Fibroblast of pulmonary artery (primary cell): ENCODE results near the gene SLC38A7.
"Not testable (repeated sequence)": the region's sequence is repeated elsewhere in the genome, so short reads cannot be mapped to it uniquely, and the experiment has no call there.

Source experiments
- DNase-seq: peaks from one replicate; pipeline ENCODE4 v3.0.0-alpha.2; 2010; ENCODE audit warnings: low read depth
- H3K4me3 ChIP-seq: replicated peaks from 2 replicates; pipeline ENCODE4 v1.5.1; 2011; ENCODE audit warnings: low read depth, mild to moderate bottlenecking, control low read depth, low read length, moderate library complexity
- TF ChIP-seq, protein P1 (sequence below): IDR thresholded peaks from 2 replicates; pipeline ENCODE4 v1.5.1; 2011; ENCODE audit warnings: mild to moderate bottlenecking, control low read depth, low read length, inconsistent platforms; ENCODE audit errors: missing control alignments

Gene SLC38A7

GRCh38 chr16:58678269-58678668, 6.3 kb downstream of the SLC38A7 start:
- TF ChIP-seq, protein P1, sequence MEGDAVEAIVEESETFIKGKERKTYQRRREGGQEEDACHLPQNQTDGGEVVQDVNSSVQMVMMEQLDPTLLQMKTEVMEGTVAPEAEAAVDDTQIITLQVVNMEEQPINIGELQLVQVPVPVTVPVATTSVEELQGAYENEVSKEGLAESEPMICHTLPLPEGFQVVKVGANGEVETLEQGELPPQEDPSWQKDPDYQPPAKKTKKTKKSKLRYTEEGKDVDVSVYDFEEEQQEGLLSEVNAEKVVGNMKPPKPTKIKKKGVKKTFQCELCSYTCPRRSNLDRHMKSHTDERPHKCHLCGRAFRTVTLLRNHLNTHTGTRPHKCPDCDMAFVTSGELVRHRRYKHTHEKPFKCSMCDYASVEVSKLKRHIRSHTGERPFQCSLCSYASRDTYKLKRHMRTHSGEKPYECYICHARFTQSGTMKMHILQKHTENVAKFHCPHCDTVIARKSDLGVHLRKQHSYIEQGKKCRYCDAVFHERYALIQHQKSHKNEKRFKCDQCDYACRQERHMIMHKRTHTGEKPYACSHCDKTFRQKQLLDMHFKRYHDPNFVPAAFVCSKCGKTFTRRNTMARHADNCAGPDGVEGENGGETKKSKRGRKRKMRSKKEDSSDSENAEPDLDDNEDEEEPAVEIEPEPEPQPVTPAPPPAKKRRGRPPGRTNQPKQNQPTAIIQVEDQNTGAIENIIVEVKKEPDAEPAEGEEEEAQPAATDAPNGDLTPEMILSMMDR, result no peak
- H3K4me3 ChIP-seq, result no peak overlapping the region
- no peak for DNase-seq

GRCh38 chr16:58670946-58671583, 13.5 kb downstream of the SLC38A7 start:
- TF ChIP-seq, protein P1, result no peak
- H3K4me3 ChIP-seq, result no peak overlapping the region
- no peak for DNase-seq

DNA sequence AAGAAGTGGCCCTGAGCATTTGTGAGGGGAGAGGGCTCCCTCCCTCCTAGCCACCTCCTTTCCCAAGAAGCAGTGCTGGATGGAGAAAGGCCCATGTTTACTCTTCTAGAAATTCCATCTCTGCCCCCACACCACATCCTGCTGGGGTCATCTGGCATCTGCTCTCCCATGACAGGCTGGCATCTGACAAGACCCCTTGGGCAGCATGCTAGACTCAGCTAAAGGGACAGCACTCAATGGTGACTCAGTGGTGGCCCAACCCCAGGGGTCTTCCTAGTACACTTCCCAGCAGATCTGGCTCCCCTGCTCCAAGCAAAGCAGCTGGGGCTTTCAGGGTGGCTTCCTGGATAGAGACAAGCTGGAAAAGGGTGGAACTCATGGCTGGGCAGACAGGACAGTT, 14.4 kb downstream of the SLC38A7 start:
- no peak overlapping the region for H3K4me3 ChIP-seq
- TF ChIP-seq, protein P1, result no peak
- no peak for DNase-seq

GRCh38 chr16:58665200-58665599, 19.4 kb downstream of the SLC38A7 start:
- TF ChIP-seq, protein P1, result no peak
- no peak for DNase-seq
- H3K4me3 ChIP-seq, result no peak overlapping the region

GRCh38 chr16:58661199-58661830, 23.3 kb downstream of the SLC38A7 start:
- DNase-seq, result peak; percentile 89
- H3K4me3 ChIP-seq, result no peak overlapping the region
- TF ChIP-seq, protein P1, result peak; percentile 76

- not testable (repeated sequence) for H3K4me3 ChIP-seq
Observed at GRCh38 chr16:58659911-58660310, 24.7 kb downstream of the SLC38A7 start.

DNA sequence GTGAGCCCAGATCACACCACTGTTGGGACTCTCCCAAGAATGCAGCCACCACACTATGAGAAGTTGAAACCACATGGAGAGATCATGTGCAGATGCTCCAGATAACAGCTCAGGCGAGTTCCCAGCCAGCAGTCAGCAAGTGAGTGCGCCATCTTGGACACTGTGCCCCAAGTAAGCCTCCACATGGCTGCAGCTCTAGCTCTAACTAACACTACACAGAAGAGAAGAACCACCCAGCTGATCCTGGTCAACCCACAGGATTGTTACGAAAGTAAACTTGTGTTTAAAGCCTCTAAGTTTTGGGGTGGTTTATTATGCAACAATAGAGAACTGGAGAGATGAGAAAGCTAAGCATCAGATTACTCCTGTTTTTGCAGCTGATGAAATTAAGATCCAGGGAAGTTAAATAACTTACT, 25.8 kb downstream of the SLC38A7 start:
- TF ChIP-seq, protein P1, result no peak
- H3K4me3 ChIP-seq, result no peak overlapping the region
- DNase-seq, result no peak

More at GRCh38 chr16:58659911-58660310, 24.7 kb downstream of the SLC38A7 start:
- DNase-seq, result not testable (repeated sequence)
